ENCODE measurements around the gene FCHO2.

DNA sequence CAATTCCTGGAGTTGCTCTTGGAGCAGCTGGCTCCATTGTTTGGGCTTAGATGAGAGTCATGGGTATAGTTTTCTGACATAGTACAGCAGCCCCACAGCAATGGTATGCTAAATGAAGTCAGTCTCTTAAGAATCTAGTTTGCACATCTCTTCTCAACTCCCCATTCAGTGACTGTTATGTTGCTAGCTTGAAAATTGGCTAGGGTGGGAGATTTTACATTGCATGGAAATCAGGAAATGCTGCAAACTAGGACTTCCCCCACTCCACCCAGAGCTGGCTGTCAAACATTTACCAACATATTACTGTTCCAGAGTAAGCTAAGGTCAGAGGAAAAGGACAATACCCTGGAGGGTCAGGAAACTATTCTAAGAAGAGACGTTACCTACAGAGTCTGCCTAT, 17.6 kb upstream of the FCHO2 start:
- TF ChIP-seq, protein P1, sequence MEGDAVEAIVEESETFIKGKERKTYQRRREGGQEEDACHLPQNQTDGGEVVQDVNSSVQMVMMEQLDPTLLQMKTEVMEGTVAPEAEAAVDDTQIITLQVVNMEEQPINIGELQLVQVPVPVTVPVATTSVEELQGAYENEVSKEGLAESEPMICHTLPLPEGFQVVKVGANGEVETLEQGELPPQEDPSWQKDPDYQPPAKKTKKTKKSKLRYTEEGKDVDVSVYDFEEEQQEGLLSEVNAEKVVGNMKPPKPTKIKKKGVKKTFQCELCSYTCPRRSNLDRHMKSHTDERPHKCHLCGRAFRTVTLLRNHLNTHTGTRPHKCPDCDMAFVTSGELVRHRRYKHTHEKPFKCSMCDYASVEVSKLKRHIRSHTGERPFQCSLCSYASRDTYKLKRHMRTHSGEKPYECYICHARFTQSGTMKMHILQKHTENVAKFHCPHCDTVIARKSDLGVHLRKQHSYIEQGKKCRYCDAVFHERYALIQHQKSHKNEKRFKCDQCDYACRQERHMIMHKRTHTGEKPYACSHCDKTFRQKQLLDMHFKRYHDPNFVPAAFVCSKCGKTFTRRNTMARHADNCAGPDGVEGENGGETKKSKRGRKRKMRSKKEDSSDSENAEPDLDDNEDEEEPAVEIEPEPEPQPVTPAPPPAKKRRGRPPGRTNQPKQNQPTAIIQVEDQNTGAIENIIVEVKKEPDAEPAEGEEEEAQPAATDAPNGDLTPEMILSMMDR (IDR thresholded peaks at IDR 0.05): no peak
- TF ChIP-seq POLR2A (IDR thresholded peaks at IDR 0.05): no peak

All from thyroid gland (tissue), 4 donors.